GM04504 (cell line): Measurements from ENCODE around the gene SMG6.
"Not testable (repeated sequence)": the region's sequence is repeated elsewhere in the genome, so short reads cannot be mapped to it uniquely, and the experiment has no call there.

Source experiments
- DNase-seq: peaks from one replicate; pipeline ENCODE4 v3.0.0-alpha.2; 2012; ENCODE audit warnings: low read depth

The SMG6 gene

DNA sequence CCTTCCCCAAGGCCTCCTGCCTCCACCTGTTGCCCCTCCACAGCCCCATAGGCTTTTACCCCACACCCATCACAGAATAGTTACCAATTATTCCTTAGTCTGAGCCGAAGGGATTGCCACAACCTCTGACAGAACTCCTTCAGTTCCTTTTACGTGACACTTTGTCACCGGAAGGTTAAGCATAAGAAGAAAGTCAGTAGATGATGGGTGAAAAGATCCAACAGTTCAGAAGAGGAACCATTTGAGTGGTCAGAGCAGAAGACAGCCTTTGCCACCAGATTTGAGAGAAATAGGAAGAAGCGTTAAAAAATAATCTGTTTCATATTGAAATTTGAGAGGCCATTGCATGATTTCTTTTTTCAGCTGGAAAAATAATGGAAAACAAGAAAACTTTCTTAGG, 1.3 kb upstream of the SMG6 start:
- no peak for DNase-seq

GRCh38 chr17:2302778-2303203, 794 bp downstream of the SMG6 start:
- DNase-seq = no peak

DNA sequence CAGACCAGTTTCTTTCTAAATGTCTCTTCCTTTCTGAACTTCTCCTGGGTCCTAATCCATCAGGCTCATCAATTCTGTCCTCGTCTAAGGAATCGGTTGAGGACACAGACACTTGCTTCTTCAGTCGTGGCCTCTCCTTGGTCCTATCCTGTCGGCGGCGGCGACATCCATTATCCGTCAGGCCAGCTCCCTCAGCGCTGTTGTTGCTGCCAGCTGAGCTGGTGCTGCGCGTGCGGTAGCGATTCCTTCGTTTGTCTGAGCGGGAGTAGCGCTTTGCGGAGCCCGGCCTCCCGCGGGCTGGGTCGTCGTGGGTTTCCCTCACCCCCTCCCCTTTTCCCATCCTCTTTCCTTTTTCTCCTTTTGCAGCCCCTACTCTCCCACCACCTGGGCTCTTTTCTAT, 3.8 kb downstream of the SMG6 start:
- DNase-seq = no peak

- no peak for DNase-seq
Measured at GRCh38 chr17:2299136-2299535, 4.4 kb downstream of the SMG6 start.

- DNase-seq = no peak
Measured at GRCh38 chr17:2297023-2297422, 6.6 kb downstream of the SMG6 start.

GRCh38 chr17:2295575-2295974, 8.0 kb downstream of the SMG6 start:
- DNase-seq = no peak

DNA sequence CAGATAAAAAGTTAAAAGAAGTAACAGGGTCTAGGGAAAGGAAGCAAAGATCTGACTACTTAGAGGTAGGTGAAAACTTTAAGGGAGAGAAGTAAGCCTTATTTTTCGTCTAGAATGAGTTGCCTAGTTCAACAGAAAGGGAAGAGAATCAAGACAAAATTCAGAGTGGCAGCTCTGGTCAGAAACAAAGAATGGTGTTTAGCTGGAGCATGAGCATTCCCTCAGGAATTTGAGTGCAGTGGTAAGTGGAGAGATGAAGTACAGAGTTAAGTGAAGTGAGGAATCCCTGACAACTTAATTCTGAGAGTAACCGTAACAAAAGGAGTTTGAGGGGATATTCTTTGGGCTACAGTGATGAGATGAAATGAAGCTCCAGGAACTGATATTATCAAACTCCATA, 11.5 kb downstream of the SMG6 start:
- no peak for DNase-seq

- no peak for DNase-seq
Measured at GRCh38 chr17:2289878-2290478, 13.6 kb downstream of the SMG6 start.

DNA sequence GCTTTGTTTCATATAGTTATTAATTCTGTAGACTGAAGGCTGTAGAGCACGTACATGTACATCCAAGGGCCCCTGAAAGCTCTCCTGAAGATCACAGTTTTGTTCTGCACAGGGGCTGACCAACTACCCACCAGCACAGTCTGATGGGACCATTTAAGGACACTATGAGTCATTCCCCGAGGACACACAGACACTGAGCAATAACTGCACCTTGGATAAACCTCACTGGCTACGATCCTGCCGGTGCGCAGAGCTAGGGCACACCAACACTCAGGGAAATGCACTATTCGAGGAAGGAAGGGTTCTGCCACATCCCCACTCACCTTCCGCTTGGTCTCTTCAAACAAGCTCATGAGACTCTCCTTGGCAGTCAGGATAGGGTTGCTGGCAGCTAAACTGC, 20.3 kb downstream of the SMG6 start:
- DNase-seq = no peak

GRCh38 chr17:2282297-2282873, 21.2 kb downstream of the SMG6 start:
- peak; percentile 76 for DNase-seq

GRCh38 chr17:2279707-2280106, 23.9 kb downstream of the SMG6 start:
- no peak for DNase-seq

- DNase-seq = no peak
Measured at GRCh38 chr17:2277429-2278170, 26.0 kb downstream of the SMG6 start.

- no peak for DNase-seq
Measured at GRCh38 chr17:2275722-2276121, 27.9 kb downstream of the SMG6 start.

GRCh38 chr17:2274414-2274813, 29.2 kb downstream of the SMG6 start:
- no peak for DNase-seq

- no peak for DNase-seq
Measured at GRCh38 chr17:2271985-2272702, 31.4 kb downstream of the SMG6 start.

GRCh38 chr17:2267354-2267753, 36.2 kb downstream of the SMG6 start:
- no peak for DNase-seq

- DNase-seq = no peak
Measured at GRCh38 chr17:2266865-2267228, 36.7 kb downstream of the SMG6 start.

DNA sequence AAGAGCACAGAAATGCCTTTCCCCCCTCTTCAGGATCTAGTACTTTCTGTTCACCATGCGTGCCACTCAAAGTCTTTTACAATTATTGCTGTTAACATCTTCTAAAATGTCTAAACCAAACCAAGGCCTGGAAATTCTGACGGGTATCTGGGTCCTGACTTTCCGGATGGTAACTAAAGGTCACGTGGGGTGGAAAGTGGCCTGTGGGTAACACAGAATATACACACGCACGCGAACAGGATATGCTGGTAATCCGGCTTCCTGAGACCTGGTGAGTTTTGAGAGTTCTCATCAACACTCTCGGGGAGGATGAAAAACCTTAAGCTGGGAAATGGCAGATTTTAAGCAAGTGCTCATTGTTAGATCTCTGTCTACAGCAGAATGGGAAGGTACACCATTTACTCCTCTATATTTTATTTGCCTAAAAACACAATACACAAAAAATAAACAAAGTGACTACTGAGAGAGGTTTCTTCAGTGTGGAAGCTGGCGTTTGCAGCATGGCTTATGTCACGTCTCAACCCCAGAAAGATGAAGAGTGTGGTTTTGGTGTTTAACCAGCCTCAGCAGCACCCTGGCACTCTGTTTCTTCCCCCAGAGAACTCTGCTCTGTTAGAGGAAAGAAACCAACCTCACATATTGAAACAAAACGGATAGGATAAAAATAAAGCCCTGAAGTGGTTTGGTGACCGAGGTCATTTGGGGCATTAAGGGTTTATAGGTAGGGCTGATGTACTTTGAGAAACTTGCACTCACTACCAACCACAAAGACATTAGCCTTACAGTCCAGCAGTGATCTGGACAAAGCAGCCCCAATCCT, 37.3 kb downstream of the SMG6 start:
- no peak for DNase-seq

GRCh38 chr17:2265166-2265565, 38.4 kb downstream of the SMG6 start:
- not testable (repeated sequence) for DNase-seq

GRCh38 chr17:2264067-2264860, 39.3 kb downstream of the SMG6 start:
- no peak for DNase-seq
